ENCODE measurements around the gene CECR2. TPM values are rescaled to one million over a fixed set of nuclear protein-coding genes. Genes with fewer than 3 reads are reported as not detected.

Gene CECR2
- polyA plus RNA-seq, 1 of the 3 experiments (the other 2 are of a cell fraction) = not detected

GRCh38 chr22:17491090-17491640 is 121.9 kb downstream of the CECR2 start:
- Histone ChIP-seq H3K9me2 (no peaks in the 10 kb centered on the region), H3K4me1 (ENCODE audit: control insufficient read depth in 1 of 2, insufficient read depth in 2 of 2, low read depth in 1 of 2, low read length in 1 of 2) (no peaks in the 10 kb centered on the region), H2AFZ (ENCODE audit: low read depth) (no peak overlapping the region), H3K9ac (no peak overlapping the region), H4K20me1 (ENCODE audit: insufficient read depth) (no peaks in the 10 kb centered on the region), H3K4me3 (ENCODE audit: low read depth in 2 of 2, low read length in 1 of 2) (no peak overlapping the region), H3K27ac (ENCODE audit: low read depth in 2 of 2, low read length in 1 of 2) (no peak overlapping the region), H3K9me3 (no peaks in the 10 kb centered on the region), H3K79me2 (ENCODE audit: insufficient read depth) (no peaks in the 10 kb centered on the region), H3K27me3 (ENCODE audit: insufficient read depth) (peaks cover 54% of the 10 kb centered on the region), H3K36me3 (replicated peaks in 1 of 2; ENCODE audit: control insufficient read depth in 1 of 2, insufficient read depth in 2 of 2, low read length in 1 of 2) (no peaks in the 10 kb centered on the region), H3F3A (replicated peaks; ENCODE audit: insufficient read depth) (no peaks in the 10 kb centered on the region), H3K4me2 (no peak overlapping the region)
- no peak for TF ChIP-seq TAF1 (IDR thresholded peaks at IDR 0.05; ENCODE audit: borderline replicate concordance, low read depth, low read length)
- TF ChIP-seq ELF1 (IDR thresholded peaks at IDR 0.05) = no peak
- TF ChIP-seq GATA2 (CRISPR knock-in tag; IDR thresholded peaks at IDR 0.05) = no peak
- no peak for TF ChIP-seq JUND (IDR thresholded peaks at IDR 0.05)
- no peak for TF ChIP-seq POLR2AphosphoS5 (IDR thresholded peaks at IDR 0.05; ENCODE audit: low read depth, low read length)
- no peak for TF ChIP-seq REST (IDR thresholded peaks at IDR 0.05; ENCODE audit: low read depth, low read length)
- TF ChIP-seq RXRA (IDR thresholded peaks at IDR 0.05; ENCODE audit: borderline replicate concordance, low read depth) = no peak
- no peak for TF ChIP-seq TEAD4 (IDR thresholded peaks at IDR 0.05; ENCODE audit: borderline replicate concordance, insufficient read depth)
- no peak for TF ChIP-seq FOXM1 (IDR thresholded peaks at IDR 0.05; ENCODE audit: low read depth)
- no peak for TF ChIP-seq NFIC (IDR thresholded peaks at IDR 0.05; ENCODE audit: borderline replicate concordance)
- TF ChIP-seq EP300 (IDR thresholded peaks at IDR 0.05; ENCODE audit: borderline replicate concordance in 1 of 2, low read depth in 1 of 2, low read length in 1 of 2) = no peak
- no peak for TF ChIP-seq NRF1 (IDR thresholded peaks at IDR 0.05; ENCODE audit: low read depth, low read length)
- ChIA-PET CTCF (interaction anchor here (3.3 kb wide), 1 partner anchor 11 kb away, joined by 20 read pairs; no protein-coding TSS in a partner anchor), POLR2A (no interaction called here)
- WGBS (ENCODE audit: low lambda C conversion rate) = 24% methylated on average over 9 of the region's 9 CpGs
- no peak for DNase-seq

- Histone ChIP-seq H3K4me2 (no peak overlapping the region), H3K4me1 (ENCODE audit: control insufficient read depth in 1 of 2, insufficient read depth in 2 of 2, low read depth in 1 of 2, low read length in 1 of 2) (no peaks in the 10 kb centered on the region), H3K9ac (no peak overlapping the region), H3K36me3 (replicated peaks in 1 of 2; ENCODE audit: control insufficient read depth in 1 of 2, insufficient read depth in 2 of 2, low read length in 1 of 2) (no peaks in the 10 kb centered on the region), H4K20me1 (ENCODE audit: insufficient read depth) (no peaks in the 10 kb centered on the region), H3F3A (replicated peaks; ENCODE audit: insufficient read depth) (no peaks in the 10 kb centered on the region), H3K27me3 (ENCODE audit: insufficient read depth) (peaks cover 54% of the 10 kb centered on the region), H3K4me3 (ENCODE audit: low read depth in 2 of 2, low read length in 1 of 2) (no peak overlapping the region), H2AFZ (ENCODE audit: low read depth) (no peak overlapping the region), H3K9me2 (no peaks in the 10 kb centered on the region), H3K79me2 (ENCODE audit: insufficient read depth) (no peaks in the 10 kb centered on the region), H3K27ac (ENCODE audit: low read depth in 2 of 2, low read length in 1 of 2) (no peak overlapping the region), H3K9me3 (no peaks in the 10 kb centered on the region)
- no peak for DNase-seq
- POLR2A ChIA-PET = no interaction called here
- CTCF ChIA-PET = interaction anchor here (1.4 to 3.3 kb wide), 2 partner anchors 10 to 434 kb away, joined by 5 to 20 read pairs; no protein-coding TSS in a partner anchor
- WGBS (ENCODE audit: low lambda C conversion rate) = 20% methylated on average over 3 of the region's 3 CpGs
- TF ChIP-seq MXI1 (IDR thresholded peaks at IDR 0.05; ENCODE audit: low read depth, low read length) (no peak), GATA2 (CRISPR knock-in tag; IDR thresholded peaks at IDR 0.05) (no peak), CHD2 (IDR thresholded peaks at IDR 0.05; ENCODE audit: low read length, partially characterized antibody) (no peak), PBX3 (IDR thresholded peaks at IDR 0.05) (no peak), ZBTB33 (IDR thresholded peaks at IDR 0.05; ENCODE audit: borderline replicate concordance, low read depth) (no peak), NRF1 (IDR thresholded peaks at IDR 0.05; ENCODE audit: low read depth, low read length) (no peak), FOXM1 (IDR thresholded peaks at IDR 0.05; ENCODE audit: low read depth) (no peak), TAF1 (IDR thresholded peaks at IDR 0.05; ENCODE audit: borderline replicate concordance, low read depth, low read length) (no peak), RAD21 (IDR thresholded peaks at IDR 0.05; ENCODE audit: low read length) (no peak), TCF12 (IDR thresholded peaks at IDR 0.05) (no peak), EZH2phosphoT487 (IDR thresholded peaks at IDR 0.05; ENCODE audit: borderline replicate concordance, low read depth) (no peak), SMC3 (IDR thresholded peaks at IDR 0.05; ENCODE audit: low read depth, low read length) (no peak), MEF2A (IDR thresholded peaks at IDR 0.05; ENCODE audit: borderline replicate concordance, low read depth) (no peak), FOSL2 (IDR thresholded peaks at IDR 0.05; ENCODE audit: borderline replicate concordance, low read depth) (no peak), RFX5 (IDR thresholded peaks at IDR 0.05; ENCODE audit: low read length) (no peak), EP300 (IDR thresholded peaks at IDR 0.05; ENCODE audit: borderline replicate concordance in 1 of 2, low read depth in 1 of 2, low read length in 1 of 2) (no peak)
These were observed 123.0 kb downstream of the CECR2 start for GRCh38 chr22:17492247-17492646.
